CD1c-positive myeloid dendritic cell (primary cell): ENCODE measurements around the gene ADGRB2.
"Not testable (repeated sequence)": the region's sequence is repeated elsewhere in the genome, so short reads cannot be mapped to it uniquely, and the experiment has no call there.

ENCODE experiments used
- DNase-seq: peaks from one replicate; pipeline ENCODE4 v3.0.0-alpha.2; 2016; ENCODE audit errors: extremely low spot score

ADGRB2 gene

GRCh38 chr1:31727195-31727594 is 36.9 kb downstream of the ADGRB2 start:
- DNase-seq: no peak

- DNase-seq: no peak
Observed at GRCh38 chr1:31726715-31727114, 37.4 kb downstream of the ADGRB2 start.

GRCh38 chr1:31725777-31726535 is 38.2 kb downstream of the ADGRB2 start:
- DNase-seq: no peak

- DNase-seq: no peak
Observed at GRCh38 chr1:31725134-31725533, 39.0 kb downstream of the ADGRB2 start.

GRCh38 chr1:31723828-31724359 is 40.2 kb downstream of the ADGRB2 start:
- peak; percentile 68 for DNase-seq

GRCh38 chr1:31718327-31718897 is 45.7 kb downstream of the ADGRB2 start:
- DNase-seq: no peak

- no peak for DNase-seq
Observed at GRCh38 chr1:31717341-31717740, 46.8 kb downstream of the ADGRB2 start.

GRCh38 chr1:31715873-31716220 is 48.3 kb downstream of the ADGRB2 start:
- DNase-seq: no peak

GRCh38 chr1:31715087-31715872 is 48.9 kb downstream of the ADGRB2 start:
- peak; percentile 48 for DNase-seq

GRCh38 chr1:31714442-31715086 is 49.6 kb downstream of the ADGRB2 start:
- DNase-seq: peak; percentile 22

- DNase-seq: no peak
Observed at GRCh38 chr1:31712630-31713029, 51.5 kb downstream of the ADGRB2 start.

GRCh38 chr1:31712068-31712467 is 52.1 kb downstream of the ADGRB2 start:
- no peak for DNase-seq

- DNase-seq: no peak
Observed at GRCh38 chr1:31708324-31708723, 55.8 kb downstream of the ADGRB2 start.

GRCh38 chr1:31707711-31708110 is 56.4 kb downstream of the ADGRB2 start:
- peak; percentile 75 for DNase-seq

- DNase-seq: not testable (repeated sequence)
Observed at GRCh38 chr1:31707059-31707600, 57.0 kb downstream of the ADGRB2 start.

- no peak for DNase-seq
Observed at GRCh38 chr1:31706384-31707058, 57.6 kb downstream of the ADGRB2 start.

- DNase-seq: peak; percentile 10
Observed at GRCh38 chr1:31705080-31705866, 58.9 kb downstream of the ADGRB2 start.

- DNase-seq: no peak
Observed at GRCh38 chr1:31704271-31705079, 59.7 kb downstream of the ADGRB2 start.

GRCh38 chr1:31703431-31704270 is 60.5 kb downstream of the ADGRB2 start, which contains the start of gene COL16A1:
Gene COL16A1 (minus strand): TSS chr1:31704017. CDS start chr1:31702193, 1,824 bp downstream.
- DNase-seq: no peak
